GM12892 (cell line): ENCODE results near the gene HDGF.

ENCODE experiments used
- POLR2AphosphoS5 ChIP-seq: IDR thresholded peaks from 2 replicates; pipeline ENCODE4 v1.6.1; 2011; ENCODE audit warnings: low read depth, low read length, control low read depth
- TAF1 ChIP-seq: IDR thresholded peaks from 2 replicates; pipeline ENCODE4 v1.6.1; 2011; ENCODE audit warnings: low read depth, mild to moderate bottlenecking, control low read depth, low read length, borderline replicate concordance

DNA sequence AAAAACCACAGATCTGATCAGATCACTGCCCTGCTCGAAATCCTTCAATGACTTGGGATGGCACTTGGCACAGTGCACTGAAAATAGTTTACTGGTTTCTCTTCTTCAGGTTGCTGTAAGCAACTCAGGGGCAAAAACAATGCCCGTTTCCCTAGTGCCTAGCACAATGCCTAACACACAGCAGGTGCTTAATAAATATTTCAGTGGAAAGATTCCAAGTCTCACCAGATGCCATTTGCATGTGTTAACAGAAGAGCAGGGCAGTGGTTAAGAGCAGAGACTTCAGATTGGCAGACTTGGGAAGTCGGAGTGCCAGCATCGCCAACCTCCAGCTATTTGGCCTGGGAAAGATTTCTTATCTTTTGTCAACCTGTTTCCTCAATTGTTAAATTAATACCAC is 34.1 kb downstream of the HDGF start:
- TF ChIP-seq TAF1 (no peak), POLR2AphosphoS5 (no peak)
